Fibroblast of lung (primary cell): ENCODE results near the gene ZNF691. TPM values are rescaled to one million over a fixed set of nuclear protein-coding genes. Genes with fewer than 3 reads are reported as not detected.
"Not testable (repeated sequence)": the region's sequence is repeated elsewhere in the genome, so short reads cannot be mapped to it uniquely, and the experiment has no call there.

ENCODE experiments used
- DNase-seq, 2 donors: peaks; one replicate each; pipeline versions ENCODE4 v3.0.0 to v3.0.0-alpha.2; 2010; ENCODE audit warnings: low read depth in 2 of 2
- H2AFZ ChIP-seq: 2 replicates; pipeline ENCODE4 v1.5.1; 2012; ENCODE audit warnings: low read length, control low read depth, inconsistent platforms
- H3K27ac ChIP-seq: 2 replicates; pipeline ENCODE4 v1.5.1; 2011; ENCODE audit warnings: low read length, control low read depth; ENCODE audit not compliant: insufficient read depth
- H3K27me3 ChIP-seq: 2 replicates; pipeline ENCODE4 v1.5.1; 2011; ENCODE audit warnings: mild to moderate bottlenecking, low read length; ENCODE audit not compliant: control insufficient read depth, insufficient read depth
- H3K36me3 ChIP-seq: 2 replicates; pipeline ENCODE4 v1.5.1; 2011; ENCODE audit warnings: low read length; ENCODE audit not compliant: control insufficient read depth, insufficient read depth
- H3K4me1 ChIP-seq: 2 replicates; pipeline ENCODE4 v1.5.1; 2011; ENCODE audit warnings: low read length; ENCODE audit not compliant: control insufficient read depth, insufficient read depth; ENCODE audit errors: extremely low read depth
- H3K4me2 ChIP-seq: 2 replicates; pipeline ENCODE4 v1.5.1; 2011; ENCODE audit warnings: low read length, control low read depth; ENCODE audit not compliant: insufficient read depth; ENCODE audit errors: extremely low read depth
- H3K4me3 ChIP-seq, 4 experiments: fragments of 200-600 bp in 1 of 4; sonication (generic) in 1 of 4; replicated peaks in 1 of 4; 2 replicates each; pipeline ENCODE4 v1.5.1; 2011 to 2016; ENCODE audit warnings: low read length in 4 of 4, low read depth in 3 of 4, mild to moderate bottlenecking in 3 of 4, control low read depth in 2 of 4, inconsistent platforms in 1 of 4, mixed read lengths in 1 of 4; ENCODE audit not compliant: insufficient read depth in 1 of 4; ENCODE audit errors: control extremely low read depth in 1 of 4
- H3K79me2 ChIP-seq: 2 replicates; pipeline ENCODE4 v1.5.1; 2012; ENCODE audit warnings: mild to moderate bottlenecking, low read length, inconsistent platforms; ENCODE audit not compliant: control insufficient read depth, insufficient read depth
- H3K9ac ChIP-seq: 2 replicates; pipeline ENCODE4 v1.5.1; 2011; ENCODE audit warnings: mild to moderate bottlenecking, low read length, control low read depth; ENCODE audit not compliant: insufficient read depth
- H3K9me3 ChIP-seq: 2 replicates; pipeline ENCODE4 v1.5.1; 2012; ENCODE audit warnings: low read depth, low read length; ENCODE audit not compliant: control insufficient read depth, insufficient read depth
- H4K20me1 ChIP-seq: 2 replicates; pipeline ENCODE4 v1.5.1; 2011; ENCODE audit warnings: low read length; ENCODE audit not compliant: control insufficient read depth, insufficient read depth; ENCODE audit errors: extremely low read depth
- EZH2 ChIP-seq: IDR thresholded peaks from 2 replicates; pipeline ENCODE4 v1.5.1; 2012; ENCODE audit warnings: low read length, control low read depth, mild to moderate bottlenecking; ENCODE audit errors: missing control alignments
- polyA plus RNA-seq, 2 donors: library from polyadenylated mRNA; depleted of rRNA in 1 of 2; stranded (reverse) in 1 of 2; unstranded in 1 of 2; fragments of >200 nt; gene quantifications; 2 replicates each; pipeline ENCODE4 v1.2.1, GENCODE V29; 2011 to 2012; ENCODE audit warnings: missing spikeins in 1 of 2
- total RNA-seq: library from RNA; depleted of rRNA; stranded (reverse); fragments of >200 nt; gene quantifications from 2 replicates; pipeline ENCODE4 v1.2.1, GENCODE V29; 2014
- TF ChIP-seq, protein P1 (sequence below), 2 donors: IDR thresholded peaks in 1 of 2; conservative IDR thresholded peaks in 1 of 2; 1 replicate in 1 of 2; 2 replicates in 1 of 2; pipeline ENCODE4 v1.5.1; 2011 to 2012; ENCODE audit warnings: low read length in 2 of 2, control low read depth in 1 of 2, inconsistent platforms in 1 of 2, low read depth in 1 of 2, mild to moderate bottlenecking in 1 of 2

The ZNF691 gene
- total and polyA plus RNA-seq, 2 donors (not counting 1 experiment from before 2014, with no cell fraction given) = 5.8 to 11.1 TPM

DNA sequence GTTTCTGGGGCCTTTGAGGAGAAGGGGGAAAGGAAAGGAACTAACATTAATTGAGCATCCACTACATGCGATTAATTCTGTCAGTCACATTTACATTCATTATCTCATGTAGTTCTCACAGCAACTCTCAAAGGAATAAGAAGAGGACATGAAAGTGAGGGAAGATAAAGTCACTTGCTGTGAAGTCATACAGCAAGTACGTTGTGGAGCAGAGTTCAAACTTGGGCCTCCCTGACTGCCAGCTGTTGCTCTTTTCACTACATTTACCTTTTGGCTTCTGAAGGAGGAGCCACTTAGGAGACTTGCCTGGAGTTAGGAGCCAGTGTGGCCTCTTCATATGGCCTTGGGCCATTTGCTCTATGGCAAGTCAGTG is 6.2 kb downstream of the ZNF691 start:
- peaks cover 3% of the 10 kb centered on the region for H3K79me2 ChIP-seq
- H4K20me1 ChIP-seq = no peaks in the 10 kb centered on the region
- H3K4me2 ChIP-seq = no peak overlapping the region
- H3K9ac ChIP-seq = no peak overlapping the region
- no peak overlapping the region for H3K27ac ChIP-seq
- no peak overlapping the region for H2AFZ ChIP-seq
- no peaks in the 10 kb centered on the region for H3K9me3 ChIP-seq
- no peak overlapping the region for H3K4me3 ChIP-seq
- no peaks in the 10 kb centered on the region for H3K27me3 ChIP-seq
- no peak for DNase-seq
- H3K4me1 ChIP-seq = peaks cover 2% of the 10 kb centered on the region
- H3K36me3 ChIP-seq = peaks cover 6% of the 10 kb centered on the region
- TF ChIP-seq EZH2 = no peak
- TF ChIP-seq, protein P1, sequence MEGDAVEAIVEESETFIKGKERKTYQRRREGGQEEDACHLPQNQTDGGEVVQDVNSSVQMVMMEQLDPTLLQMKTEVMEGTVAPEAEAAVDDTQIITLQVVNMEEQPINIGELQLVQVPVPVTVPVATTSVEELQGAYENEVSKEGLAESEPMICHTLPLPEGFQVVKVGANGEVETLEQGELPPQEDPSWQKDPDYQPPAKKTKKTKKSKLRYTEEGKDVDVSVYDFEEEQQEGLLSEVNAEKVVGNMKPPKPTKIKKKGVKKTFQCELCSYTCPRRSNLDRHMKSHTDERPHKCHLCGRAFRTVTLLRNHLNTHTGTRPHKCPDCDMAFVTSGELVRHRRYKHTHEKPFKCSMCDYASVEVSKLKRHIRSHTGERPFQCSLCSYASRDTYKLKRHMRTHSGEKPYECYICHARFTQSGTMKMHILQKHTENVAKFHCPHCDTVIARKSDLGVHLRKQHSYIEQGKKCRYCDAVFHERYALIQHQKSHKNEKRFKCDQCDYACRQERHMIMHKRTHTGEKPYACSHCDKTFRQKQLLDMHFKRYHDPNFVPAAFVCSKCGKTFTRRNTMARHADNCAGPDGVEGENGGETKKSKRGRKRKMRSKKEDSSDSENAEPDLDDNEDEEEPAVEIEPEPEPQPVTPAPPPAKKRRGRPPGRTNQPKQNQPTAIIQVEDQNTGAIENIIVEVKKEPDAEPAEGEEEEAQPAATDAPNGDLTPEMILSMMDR (conservative IDR thresholded peaks at IDR 0.05 in 1 of 2, IDR thresholded peaks at IDR 0.05 in 1 of 2; ENCODE audit: low read depth in 1 of 2, low read length in 2 of 2) = no peak

DNA sequence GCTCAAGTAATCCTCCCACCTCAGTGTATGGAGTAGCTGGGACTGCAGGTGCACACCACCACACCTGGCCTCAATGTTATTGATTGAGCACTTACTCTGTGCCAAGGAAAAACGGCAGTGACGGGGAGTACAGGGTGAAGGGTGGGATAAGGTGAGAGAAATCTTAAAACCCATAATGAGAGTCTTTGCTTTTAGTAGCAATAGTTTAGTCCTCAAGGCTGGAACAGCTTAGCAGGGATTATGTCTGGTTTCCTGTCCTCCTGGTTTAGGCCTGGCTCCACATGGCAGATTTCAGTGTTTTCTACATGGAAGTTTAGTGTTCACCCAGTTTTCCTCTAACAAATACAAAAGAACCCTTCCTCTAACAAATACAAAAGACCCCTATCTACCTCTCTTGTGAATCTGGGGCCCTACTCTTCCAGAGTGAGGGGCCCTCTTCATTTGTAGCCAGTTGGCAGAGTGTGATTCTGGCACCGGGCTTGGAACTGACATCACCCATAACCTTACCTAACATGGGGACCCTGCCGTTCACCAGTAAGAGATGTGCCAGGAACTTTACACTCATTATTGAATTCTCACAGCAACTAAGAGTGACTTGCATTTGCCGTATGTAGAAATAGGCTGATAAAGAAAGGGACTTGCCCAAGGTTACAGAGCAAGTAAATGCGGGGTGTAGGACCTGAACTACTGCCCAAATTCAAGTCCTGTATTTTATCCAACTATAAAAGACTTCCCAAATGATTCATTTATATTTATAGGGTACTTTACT is 6.9 kb downstream of the ZNF691 start:
- no peak overlapping the region for H3K27ac ChIP-seq
- DNase-seq = no peak
- H2AFZ ChIP-seq = no peak overlapping the region
- H3K9me3 ChIP-seq = no peaks in the 10 kb centered on the region
- H3K4me3 ChIP-seq = no peak overlapping the region
- TF ChIP-seq EZH2 = no peak
- TF ChIP-seq, protein P1 (conservative IDR thresholded peaks at IDR 0.05 in 1 of 2, IDR thresholded peaks at IDR 0.05 in 1 of 2; ENCODE audit: low read depth in 1 of 2, low read length in 2 of 2) = no peak
- H4K20me1 ChIP-seq = no peaks in the 10 kb centered on the region
- H3K4me2 ChIP-seq = no peak overlapping the region
- no peaks in the 10 kb centered on the region for H3K4me1 ChIP-seq
- peaks cover 6% of the 10 kb centered on the region for H3K36me3 ChIP-seq
- no peak overlapping the region for H3K9ac ChIP-seq
- H3K79me2 ChIP-seq = no peaks in the 10 kb centered on the region
- H3K27me3 ChIP-seq = no peaks in the 10 kb centered on the region

DNA sequence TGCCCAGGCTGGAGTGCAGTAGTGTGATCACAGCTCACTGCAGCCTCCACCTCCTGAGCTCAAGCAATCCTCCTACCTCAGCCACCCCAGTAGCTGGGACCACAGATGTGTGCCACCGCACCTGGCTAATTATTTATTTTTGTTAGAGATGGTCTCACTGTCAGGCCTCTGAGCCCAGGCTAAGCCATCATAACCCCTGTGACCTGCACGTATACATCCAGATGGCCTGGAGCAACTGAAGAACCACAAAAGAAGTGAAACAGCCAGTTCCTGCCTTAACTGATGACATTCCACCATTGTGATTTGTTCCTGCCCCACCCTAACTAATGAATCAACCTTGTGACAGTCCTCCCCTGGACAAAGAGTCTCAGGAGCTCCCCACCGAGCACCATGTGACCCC is 10.1 kb downstream of the ZNF691 start:
- H3K36me3 ChIP-seq, H3K27me3 ChIP-seq, H3K4me3 ChIP-seq, H3K4me1 ChIP-seq, H4K20me1 ChIP-seq, H3K79me2 ChIP-seq, H3K9ac ChIP-seq, H3K27ac ChIP-seq, H3K9me3 ChIP-seq, H3K4me2 ChIP-seq, H2AFZ ChIP-seq, DNase-seq: not testable (repeated sequence)

DNA sequence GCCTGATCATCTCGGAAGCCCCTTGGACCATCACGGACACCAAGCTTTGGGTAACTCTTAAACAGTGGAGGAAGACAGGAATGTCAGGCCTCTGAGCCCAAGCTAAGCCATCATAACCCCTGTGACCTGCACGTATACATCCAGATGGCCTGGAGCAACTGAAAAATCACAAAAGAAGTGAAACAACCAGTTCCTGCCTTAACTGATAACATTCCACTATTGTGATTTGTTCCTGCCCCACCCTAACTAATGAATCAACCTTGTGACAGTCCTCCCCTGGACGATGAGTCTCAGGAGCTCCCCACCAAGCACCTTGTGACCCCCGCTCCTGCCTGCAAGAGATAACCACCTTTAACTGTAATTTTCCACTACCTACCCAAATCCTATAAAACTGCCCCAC is 13.0 kb downstream of the ZNF691 start:
- not testable (repeated sequence) for H3K79me2 ChIP-seq, DNase-seq, H3K4me3 ChIP-seq, H3K9ac ChIP-seq, H3K27me3 ChIP-seq, H4K20me1 ChIP-seq, H2AFZ ChIP-seq, H3K27ac ChIP-seq, H3K9me3 ChIP-seq, H3K4me1 ChIP-seq, H3K36me3 ChIP-seq, H3K4me2 ChIP-seq
